ENCODE results near the gene DNAJC11. TPM values are rescaled to one million over a fixed set of nuclear protein-coding genes. Genes with fewer than 3 reads are reported as not detected.

Gene DNAJC11
- total RNA-seq, 1 experiment from 2014 or later: 106 TPM

DNA sequence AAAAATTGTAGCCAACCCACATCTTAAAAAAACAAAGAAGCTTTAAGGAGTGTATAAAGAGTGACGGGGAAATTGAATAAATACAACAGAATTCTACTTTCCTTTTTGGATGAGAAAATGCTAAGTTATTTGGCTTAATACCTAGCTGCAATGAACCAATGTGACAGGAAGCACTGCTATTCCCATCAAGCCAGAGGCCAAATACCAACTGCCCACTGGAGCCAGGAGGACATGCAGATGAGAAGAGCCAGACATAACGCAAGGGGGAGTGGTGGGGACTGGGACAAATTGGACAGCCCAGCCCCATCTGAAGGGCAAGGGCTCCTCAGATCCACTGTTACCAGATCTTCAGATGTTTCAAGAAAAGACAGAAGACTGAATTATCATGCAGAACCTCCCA lies 25.7 kb downstream of the DNAJC11 start:
- H3K36me3 ChIP-seq (ENCODE audit: insufficient read depth, low read length, poor library complexity, severe bottlenecking): peaks cover 35% of the 10 kb centered on the region
- POLR2A ChIA-PET (ENCODE audit: low non-redundant PET): no interaction called here
- no peak overlapping the region for H3K4me3 ChIP-seq (ENCODE audit: low read depth, low read length, poor library complexity, severe bottlenecking)
- H3K9me3 ChIP-seq (ENCODE audit: low read depth, low read length, poor library complexity, severe bottlenecking): no peaks in the 10 kb centered on the region
- H3K27me3 ChIP-seq (replicated peaks; ENCODE audit: insufficient read depth, low read depth, low read length, poor library complexity): no peaks in the 10 kb centered on the region
- H3K27ac ChIP-seq (ENCODE audit: low read depth, low read length, poor library complexity, severe bottlenecking): no peak overlapping the region
- H3K4me1 ChIP-seq (ENCODE audit: insufficient read depth, low read length, poor library complexity, severe bottlenecking): no peaks in the 10 kb centered on the region
- TF ChIP-seq CTCF (conservative IDR thresholded peaks at IDR 0.05; ENCODE audit: low read depth, low read length) (no peak), EZH2 (IDR thresholded peaks at IDR 0.05; ENCODE audit: borderline replicate concordance, low read depth, low read length, poor library complexity, severe bottlenecking) (no peak)
- intact Hi-C loops (cut with micrococcal nuclease; ENCODE audit: unreplicated experiment): no loop called here
- no TSS peak for BruUV-seq (replicated peaks)
- DNase-seq (ENCODE audit: low spot score): no peak
- CTCF ChIA-PET: no interaction called here

DNA sequence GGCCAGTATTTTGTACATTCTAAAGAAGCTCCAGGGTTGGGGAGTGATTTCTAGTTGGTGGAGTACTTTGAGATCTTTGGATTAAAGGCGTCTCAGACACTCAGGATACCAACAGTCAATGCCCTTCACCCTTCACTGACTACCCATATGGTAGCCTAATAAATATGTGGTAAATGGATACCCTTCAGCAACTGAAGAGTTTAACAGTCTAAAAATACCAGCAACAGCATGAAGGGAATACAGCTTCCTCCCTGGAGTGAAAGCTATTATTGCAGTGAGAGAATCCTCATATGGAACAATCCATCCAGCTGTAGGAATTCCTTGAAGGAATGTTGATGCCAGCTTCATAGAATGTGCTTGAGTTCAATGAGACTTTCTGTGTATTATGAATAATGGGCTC lies 26.8 kb downstream of the DNAJC11 start:
- H3K36me3 ChIP-seq (ENCODE audit: insufficient read depth, low read length, poor library complexity, severe bottlenecking): peaks cover 32% of the 10 kb centered on the region
- no peaks in the 10 kb centered on the region for H3K27me3 ChIP-seq (replicated peaks; ENCODE audit: insufficient read depth, low read depth, low read length, poor library complexity)
- TF ChIP-seq CTCF (conservative IDR thresholded peaks at IDR 0.05; ENCODE audit: low read depth, low read length): no peak
- TF ChIP-seq EZH2 (IDR thresholded peaks at IDR 0.05; ENCODE audit: borderline replicate concordance, low read depth, low read length, poor library complexity, severe bottlenecking): no peak
- intact Hi-C loops (cut with micrococcal nuclease; ENCODE audit: unreplicated experiment): no loop called here
- CTCF ChIA-PET: no interaction called here
- BruUV-seq (replicated peaks): no TSS peak
- no peak overlapping the region for H3K4me3 ChIP-seq (ENCODE audit: low read depth, low read length, poor library complexity, severe bottlenecking)
- no peak overlapping the region for H3K27ac ChIP-seq (ENCODE audit: low read depth, low read length, poor library complexity, severe bottlenecking)
- POLR2A ChIA-PET (ENCODE audit: low non-redundant PET): interaction anchor here (0.6 kb wide), 1 partner anchor 800 kb away, joined by 3 read pairs; no protein-coding TSS in a partner anchor
- DNase-seq (ENCODE audit: low spot score): no peak
- H3K4me1 ChIP-seq (ENCODE audit: insufficient read depth, low read length, poor library complexity, severe bottlenecking): no peaks in the 10 kb centered on the region
- H3K9me3 ChIP-seq (ENCODE audit: low read depth, low read length, poor library complexity, severe bottlenecking): no peaks in the 10 kb centered on the region

DNA sequence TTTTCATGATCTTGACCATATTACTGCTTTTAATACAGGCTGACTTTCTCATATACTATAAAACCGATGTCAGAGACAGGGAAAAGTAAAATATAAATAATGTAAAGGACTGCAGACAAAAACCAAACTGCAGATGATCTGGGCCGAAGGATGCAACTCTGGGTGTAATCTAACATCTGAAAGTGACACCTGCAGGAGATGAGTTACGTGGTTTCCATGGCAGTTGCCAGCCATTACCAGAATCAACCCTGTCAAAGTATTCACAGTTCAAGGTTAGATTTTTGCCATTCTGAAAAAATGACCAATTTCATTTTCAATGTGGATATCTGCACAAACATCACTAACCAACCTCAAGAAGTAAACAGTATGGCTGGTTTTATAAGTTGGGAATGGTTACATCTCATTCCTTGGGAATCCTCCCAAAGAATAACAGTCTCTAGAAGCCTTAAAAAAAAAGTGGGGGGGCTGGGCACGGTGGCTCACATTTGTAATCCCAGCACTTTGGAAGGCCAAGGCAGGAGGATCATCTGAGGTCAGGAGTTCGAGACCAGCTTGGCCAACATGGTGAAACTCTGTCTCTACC lies 27.7 kb downstream of the DNAJC11 start:
- CTCF ChIA-PET: no interaction called here
- no peaks in the 10 kb centered on the region for H3K4me1 ChIP-seq (ENCODE audit: insufficient read depth, low read length, poor library complexity, severe bottlenecking)
- no TSS peak for BruUV-seq (replicated peaks)
- no peaks in the 10 kb centered on the region for H3K9me3 ChIP-seq (ENCODE audit: low read depth, low read length, poor library complexity, severe bottlenecking)
- no peaks in the 10 kb centered on the region for H3K27me3 ChIP-seq (replicated peaks; ENCODE audit: insufficient read depth, low read depth, low read length, poor library complexity)
- H3K4me3 ChIP-seq (ENCODE audit: low read depth, low read length, poor library complexity, severe bottlenecking): no peak overlapping the region
- H3K36me3 ChIP-seq (ENCODE audit: insufficient read depth, low read length, poor library complexity, severe bottlenecking): peaks cover 24% of the 10 kb centered on the region
- POLR2A ChIA-PET (ENCODE audit: low non-redundant PET): no interaction called here
- no peak for DNase-seq (ENCODE audit: low spot score)
- no peak overlapping the region for H3K27ac ChIP-seq (ENCODE audit: low read depth, low read length, poor library complexity, severe bottlenecking)
- intact Hi-C loops (cut with micrococcal nuclease; ENCODE audit: unreplicated experiment): no loop called here
- TF ChIP-seq CTCF (conservative IDR thresholded peaks at IDR 0.05; ENCODE audit: low read depth, low read length): no peak
- no peak for TF ChIP-seq EZH2 (IDR thresholded peaks at IDR 0.05; ENCODE audit: borderline replicate concordance, low read depth, low read length, poor library complexity, severe bottlenecking)

All from A673 (cell line).